Measurements from ENCODE around the gene TMEM121B. TPM values are rescaled to one million over a fixed set of nuclear protein-coding genes. Genes with fewer than 3 reads are reported as not detected.

Gene TMEM121B
- total RNA-seq, 4 donors from 2014 or later = 0.12 to 0.57 (median 0.20) TPM

GRCh38 chr22:17104336-17104935 lies 16.7 kb downstream of the TMEM121B start:
- intact Hi-C loops (cut with DNase I) = no loop called here
- Histone ChIP-seq H3K4me1 (peaks cover 0 to 5% (median 0%) of the 10 kb centered on the region in 3 donors), H3K4me3 (no peak overlapping the region), H3K9me3 (no peaks in the 10 kb centered on the region), H3K27ac (no peak overlapping the region), H3K36me3 (peaks cover 32 to 96% (median 41%) of the 10 kb centered on the region in 3 donors), H3K27me3 (no peaks in the 10 kb centered on the region)
- 90 to 100% methylated on average over 2 to 8 of the region's 14 CpGs for WGBS, 2 donors
- TF ChIP-seq, protein P1, sequence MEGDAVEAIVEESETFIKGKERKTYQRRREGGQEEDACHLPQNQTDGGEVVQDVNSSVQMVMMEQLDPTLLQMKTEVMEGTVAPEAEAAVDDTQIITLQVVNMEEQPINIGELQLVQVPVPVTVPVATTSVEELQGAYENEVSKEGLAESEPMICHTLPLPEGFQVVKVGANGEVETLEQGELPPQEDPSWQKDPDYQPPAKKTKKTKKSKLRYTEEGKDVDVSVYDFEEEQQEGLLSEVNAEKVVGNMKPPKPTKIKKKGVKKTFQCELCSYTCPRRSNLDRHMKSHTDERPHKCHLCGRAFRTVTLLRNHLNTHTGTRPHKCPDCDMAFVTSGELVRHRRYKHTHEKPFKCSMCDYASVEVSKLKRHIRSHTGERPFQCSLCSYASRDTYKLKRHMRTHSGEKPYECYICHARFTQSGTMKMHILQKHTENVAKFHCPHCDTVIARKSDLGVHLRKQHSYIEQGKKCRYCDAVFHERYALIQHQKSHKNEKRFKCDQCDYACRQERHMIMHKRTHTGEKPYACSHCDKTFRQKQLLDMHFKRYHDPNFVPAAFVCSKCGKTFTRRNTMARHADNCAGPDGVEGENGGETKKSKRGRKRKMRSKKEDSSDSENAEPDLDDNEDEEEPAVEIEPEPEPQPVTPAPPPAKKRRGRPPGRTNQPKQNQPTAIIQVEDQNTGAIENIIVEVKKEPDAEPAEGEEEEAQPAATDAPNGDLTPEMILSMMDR (IDR thresholded peaks at IDR 0.05) = no peak
- TF ChIP-seq POLR2A (IDR thresholded peaks at IDR 0.05) = no peak
- DNase-seq = no peak

DNA sequence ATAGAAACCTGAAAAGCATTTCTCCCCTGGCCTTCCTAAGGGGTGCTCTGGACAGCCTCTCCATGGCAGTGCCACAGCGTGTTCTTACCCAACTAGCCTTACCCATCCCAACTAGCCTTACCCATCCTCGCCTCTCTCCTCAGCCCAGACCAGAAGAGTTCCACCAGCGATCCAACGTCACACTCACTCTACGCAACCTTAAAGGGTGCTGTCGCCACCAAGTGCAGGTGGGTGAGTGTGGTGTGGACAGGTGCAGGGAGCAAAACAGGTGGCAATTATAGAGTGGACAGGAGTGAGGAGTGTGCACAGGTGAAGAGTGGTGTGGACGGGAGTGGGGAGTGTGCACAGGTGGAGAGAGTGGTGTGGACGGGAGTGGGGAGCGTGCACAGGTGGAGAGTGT lies 17.8 kb downstream of the TMEM121B start:
- H3K9me3 ChIP-seq = no peaks in the 10 kb centered on the region
- whole genome bisulfite sequencing, 2 donors = 87 to 96% methylated on average over 7 to 9 of the region's 9 CpGs
- intact Hi-C loops (cut with DNase I) = no loop called here
- no peak for TF ChIP-seq POLR2A (IDR thresholded peaks at IDR 0.05)
- TF ChIP-seq, protein P1 (IDR thresholded peaks at IDR 0.05) = no peak
- no peak overlapping the region for H3K27ac ChIP-seq
- H3K36me3 ChIP-seq = peaks cover 28 to 96% (median 30%) of the 10 kb centered on the region in 3 donors
- no peak for DNase-seq
- no peak overlapping the region for H3K4me3 ChIP-seq
- H3K27me3 ChIP-seq = no peaks in the 10 kb centered on the region
- peaks cover 0 to 5% (median 0%) of the 10 kb centered on the region in 3 donors for H3K4me1 ChIP-seq

- Histone ChIP-seq H3K27me3 (no peaks in the 10 kb centered on the region), H3K9me3 (no peaks in the 10 kb centered on the region), H3K36me3 (peaks cover 24 to 96% (median 28%) of the 10 kb centered on the region in 3 donors), H3K4me3 (no peak overlapping the region), H3K4me1 (peaks cover 0 to 5% (median 0%) of the 10 kb centered on the region in 3 donors), H3K27ac (no peak overlapping the region)
- TF ChIP-seq, protein P1 (IDR thresholded peaks at IDR 0.05) = no peak
- no peak for TF ChIP-seq POLR2A (IDR thresholded peaks at IDR 0.05)
- 78 to 85% methylated on average over 6 to 7 of the region's 7 CpGs for WGBS, 2 donors
- DNase-seq = no peak
- intact Hi-C loops (cut with DNase I) = no loop called here
These were observed 18.9 kb downstream of the TMEM121B start for GRCh38 chr22:17102297-17102667.

DNA sequence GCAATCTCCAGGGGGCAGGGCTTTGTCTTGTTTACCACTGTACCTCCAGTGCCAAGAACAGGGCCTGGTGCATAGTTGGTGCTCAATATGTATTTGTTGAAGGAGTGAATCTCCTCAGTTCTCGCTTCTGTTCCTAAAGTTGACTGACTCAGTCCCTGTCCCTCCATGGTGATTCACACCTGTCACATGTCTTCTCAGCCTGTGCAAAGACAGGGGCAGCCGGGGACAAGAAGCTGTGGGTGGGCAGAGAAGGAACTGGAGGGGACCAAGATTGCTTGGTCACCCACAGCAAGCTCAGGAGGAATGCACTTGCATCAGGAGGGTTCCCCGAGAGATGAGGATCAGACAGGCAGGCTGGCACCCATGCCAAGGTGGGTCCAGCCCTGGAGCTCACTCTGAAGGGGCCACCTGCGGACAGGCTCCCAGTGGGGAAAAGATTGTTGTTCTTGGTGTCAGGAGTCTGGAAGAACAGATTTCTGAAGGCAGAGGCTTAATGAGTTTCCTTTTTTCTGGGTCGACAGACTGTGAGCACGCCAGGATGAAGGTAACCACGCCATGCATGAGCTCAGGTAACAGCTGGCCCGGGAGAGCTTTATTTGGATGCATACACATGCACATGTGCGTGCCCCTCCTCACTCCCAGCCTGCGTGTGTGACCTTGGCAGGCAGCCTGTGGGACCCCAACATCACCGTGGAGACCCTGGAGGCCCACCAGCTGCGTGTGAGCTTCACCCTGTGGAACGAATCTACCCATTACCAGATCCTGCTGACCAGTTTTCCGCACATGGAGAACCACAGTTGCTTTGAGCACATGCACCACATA lies 19.5 kb downstream of the TMEM121B start:
- H3K9me3 ChIP-seq = no peaks in the 10 kb centered on the region
- no peaks in the 10 kb centered on the region for H3K27me3 ChIP-seq
- peaks cover 24 to 95% (median 28%) of the 10 kb centered on the region in 3 donors for H3K36me3 ChIP-seq
- intact Hi-C loops (cut with DNase I) = no loop called here
- H3K27ac ChIP-seq = no peak overlapping the region
- WGBS, 2 donors = 79 to 89% methylated on average over 9 to 11 of the region's 14 CpGs
- TF ChIP-seq, protein P1 (IDR thresholded peaks at IDR 0.05) = no peak
- no peak for TF ChIP-seq POLR2A (IDR thresholded peaks at IDR 0.05)
- DNase-seq = no peak
- H3K4me3 ChIP-seq = no peak overlapping the region
- H3K4me1 ChIP-seq = peaks cover 0 to 5% (median 0%) of the 10 kb centered on the region in 3 donors

DNA sequence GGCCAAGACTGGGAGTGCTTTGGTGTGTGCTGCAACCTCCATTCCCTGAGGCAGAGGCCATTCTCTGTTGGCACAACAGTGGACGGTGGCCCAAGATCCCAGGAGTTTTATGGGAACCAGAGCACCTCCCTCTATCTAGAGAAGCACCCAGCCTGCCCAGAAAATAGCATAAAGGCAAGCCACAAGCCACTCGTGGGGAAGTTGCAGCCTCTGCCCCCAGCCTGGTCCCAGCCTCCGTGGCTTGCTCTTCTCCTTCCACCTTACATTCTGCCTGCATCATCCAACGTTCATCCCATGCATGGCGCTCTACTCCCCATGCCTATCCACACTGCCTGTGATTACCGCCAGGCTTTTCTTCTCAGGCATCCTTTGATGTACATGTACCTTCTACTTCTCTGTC lies 20.5 kb downstream of the TMEM121B start:
- no peak for TF ChIP-seq POLR2A (IDR thresholded peaks at IDR 0.05)
- TF ChIP-seq, protein P1 (IDR thresholded peaks at IDR 0.05) = no peak
- Histone ChIP-seq H3K4me3 (no peak overlapping the region), H3K27ac (no peak overlapping the region), H3K27me3 (no peaks in the 10 kb centered on the region), H3K9me3 (no peaks in the 10 kb centered on the region), H3K36me3 (peaks cover 24 to 85% (median 28%) of the 10 kb centered on the region in 3 donors), H3K4me1 (peaks cover 0 to 10% (median 0%) of the 10 kb centered on the region in 3 donors)
- DNase-seq = no peak
- intact Hi-C loops (cut with DNase I) = no loop called here
- WGBS, 2 donors = 74 to 75% methylated on average over 6 of the region's 6 CpGs
